Activated CD8-positive, alpha-beta T cell treated with anti-CD3 and anti-CD28 coated beads for 36 hours (primary cell): ENCODE results near the gene PDE1C. TPM values are rescaled to one million over a fixed set of nuclear protein-coding genes. Genes with fewer than 3 reads are reported as not detected.
"Not testable (repeated sequence)": the region's sequence is repeated elsewhere in the genome, so short reads cannot be mapped to it uniquely, and the experiment has no call there.

Experiments
- ATAC-seq: fragments of 200-7000 bp; cut with Tn5 transposase; one replicate; pipeline ENCODE4 v1.10.0; 2021; ENCODE audit warnings: mild to moderate bottlenecking, moderate library complexity
- CTCF ChIA-PET: fragments of 350-600 bp; sonication (Branson Sonifier 250); formaldehyde crosslinking; loops from one replicate; lab custom pipeline; 2021; ENCODE audit warnings: antibody characterized with exemption; lab: Charles Lee
- POLR2A ChIA-PET: fragments of 350-600 bp; sonication (Branson Sonifier 250); formaldehyde crosslinking; loops from one replicate; lab custom pipeline; 2021; ENCODE audit warnings: antibody characterized with exemption; lab: Charles Lee
- DNase-seq: peaks from one replicate; pipeline ENCODE4 v3.0.0-alpha.2; 2020
- H3K27ac Mint-ChIP-seq: one replicate; pipeline ENCODE4 v1.8.0; 2021; ENCODE audit warnings: mild to moderate bottlenecking, mixed read lengths
- H3K27me3 Mint-ChIP-seq: one replicate; pipeline ENCODE4 v1.8.0; 2021; ENCODE audit warnings: mixed read lengths
- H3K36me3 Mint-ChIP-seq: one replicate; pipeline ENCODE4 v1.8.0; 2021; ENCODE audit warnings: low read depth, mixed read lengths
- H3K4me1 Mint-ChIP-seq: one replicate; pipeline ENCODE4 v1.8.0; 2021; ENCODE audit warnings: low read depth, mixed read lengths
- H3K4me3 Mint-ChIP-seq: one replicate; pipeline ENCODE4 v1.8.0; 2021; ENCODE audit warnings: mild to moderate bottlenecking, moderate library complexity, mixed read lengths
- H3K9me3 Mint-ChIP-seq: one replicate; pipeline ENCODE4 v1.8.0; 2021; ENCODE audit warnings: mixed read lengths
- CTCF ChIP-seq: fragments of 200-600 bp; IDR thresholded peaks from one replicate; pipeline ENCODE4 v1.8.0; 2022; ENCODE audit warnings: antibody characterized with exemption, mild to moderate bottlenecking
- intact Hi-C: fragments of 100-400 bp; cut with micrococcal nuclease; formaldehyde crosslinking; loops from one replicate; pipeline ENCODE4 v1.10.0; 2022
- total RNA-seq, 2 experiments: library from RNA; stranded (reverse); gene quantifications; one replicate each; pipeline ENCODE4 v1.2.3, GENCODE V29; 2021

Gene PDE1C
- total RNA-seq, 2 experiments from 2014 or later = not detected

DNA sequence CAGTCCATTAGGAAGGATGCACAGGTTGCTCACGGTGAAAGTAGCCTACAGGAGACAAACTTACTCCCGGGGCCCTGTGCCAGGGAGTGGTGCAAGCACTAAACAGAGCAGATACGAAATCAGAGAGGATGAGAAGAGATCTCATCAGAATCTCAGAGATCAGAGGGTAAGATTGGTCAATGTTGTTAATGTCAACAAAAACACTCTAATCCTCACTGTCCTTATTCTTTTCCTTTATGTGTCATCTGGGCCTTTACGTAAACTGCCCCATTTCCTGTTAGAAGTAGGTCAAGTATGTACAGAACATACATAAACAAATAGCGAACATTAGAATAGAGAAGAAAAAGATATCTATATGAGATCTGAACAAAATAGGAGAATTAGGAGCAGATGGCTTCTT is 220.1 kb downstream of the PDE1C start:
- ChIA-PET POLR2A (no interaction called here), CTCF (no interaction called here)
- peaks cover 2% of the 10 kb centered on the region for H3K9me3 Mint-ChIP-seq

DNA sequence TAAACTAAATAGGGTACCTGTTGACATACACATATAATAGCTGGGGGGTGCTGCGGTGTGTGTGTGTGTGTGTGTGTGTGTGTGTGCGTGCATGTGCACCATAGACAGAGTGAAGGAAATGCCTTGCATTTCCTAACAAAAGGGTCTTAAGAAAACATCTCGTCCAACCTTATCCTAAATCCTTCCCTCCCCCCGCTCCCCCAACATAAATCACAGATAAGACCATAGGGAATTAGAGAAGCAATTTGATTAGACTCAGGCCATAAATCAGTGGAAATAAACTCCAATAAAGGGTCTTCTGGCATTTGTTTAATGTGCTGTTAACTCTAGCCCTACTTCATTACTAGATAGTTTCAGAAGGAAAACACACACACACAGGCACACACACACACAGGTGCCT is 234.7 kb downstream of the PDE1C start:
- no peaks in the 10 kb centered on the region for H3K36me3 Mint-ChIP-seq
- DNase-seq (no peak), ATAC-seq (no peak)
- no peak overlapping the region for H3K4me3 Mint-ChIP-seq
- POLR2A ChIA-PET = no interaction called here
- intact Hi-C loops = no loop called here
- TF ChIP-seq CTCF = no peak
- H3K27ac Mint-ChIP-seq = no peak overlapping the region
- H3K27me3 Mint-ChIP-seq = no peaks in the 10 kb centered on the region
- no peaks in the 10 kb centered on the region for H3K4me1 Mint-ChIP-seq
- H3K9me3 Mint-ChIP-seq = peaks cover 2% of the 10 kb centered on the region
- CTCF ChIA-PET = no interaction called here

More for the DNA sequence above, 220.1 kb downstream of the PDE1C start:
- ATAC-seq = no peak
- Mint-ChIP-seq H3K4me1 (no peaks in the 10 kb centered on the region), H3K27ac (no peak overlapping the region), H3K27me3 (no peaks in the 10 kb centered on the region), H3K4me3 (no peak overlapping the region), H3K36me3 (no peaks in the 10 kb centered on the region)
- no peak for TF ChIP-seq CTCF
- no peak for DNase-seq
- intact Hi-C loops = no loop called here

- DNase-seq, H3K36me3 Mint-ChIP-seq, H3K27me3 Mint-ChIP-seq, intact Hi-C loops, H3K4me3 Mint-ChIP-seq, ATAC-seq, CTCF ChIA-PET, H3K4me1 Mint-ChIP-seq, H3K27ac Mint-ChIP-seq, H3K9me3 Mint-ChIP-seq, POLR2A ChIA-PET: not testable (repeated sequence)
Measured at GRCh38 chr7:31833625-31834024, 236.6 kb downstream of the PDE1C start.

DNA sequence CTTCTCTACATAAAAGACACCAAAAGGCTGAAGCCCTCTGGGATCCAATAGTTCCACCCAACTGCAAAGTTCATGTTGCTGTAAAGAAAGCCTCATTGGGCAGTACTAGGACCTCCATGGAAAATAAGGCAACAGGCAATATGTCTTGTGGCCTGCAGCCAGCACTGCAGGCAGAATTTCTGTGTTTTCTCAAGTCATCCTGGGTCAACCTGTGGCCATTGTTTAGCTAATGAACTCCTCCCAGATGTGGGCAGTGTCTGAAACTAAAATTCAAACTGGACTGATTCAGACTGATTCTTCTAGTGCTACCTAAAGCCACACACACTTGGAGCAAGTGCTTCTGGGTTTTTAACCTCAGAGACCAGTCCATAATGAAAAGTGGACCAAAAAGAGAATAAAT is 241.7 kb downstream of the PDE1C start:
- peaks cover 2% of the 10 kb centered on the region for H3K9me3 Mint-ChIP-seq
- ChIA-PET POLR2A (no interaction called here), CTCF (no interaction called here)
- no peaks in the 10 kb centered on the region for H3K27me3 Mint-ChIP-seq
- no peak for DNase-seq
- no peaks in the 10 kb centered on the region for H3K36me3 Mint-ChIP-seq
- H3K4me3 Mint-ChIP-seq = no peak overlapping the region
- ATAC-seq = no peak
- H3K27ac Mint-ChIP-seq = no peak overlapping the region
- intact Hi-C loops = no loop called here
- no peaks in the 10 kb centered on the region for H3K4me1 Mint-ChIP-seq
- no peak for TF ChIP-seq CTCF

GRCh38 chr7:31825576-31825975 is 244.6 kb downstream of the PDE1C start:
- no peaks in the 10 kb centered on the region for H3K36me3 Mint-ChIP-seq
- POLR2A ChIA-PET = no interaction called here
- ATAC-seq (no peak), DNase-seq (no peak)
- H3K27ac Mint-ChIP-seq = no peak overlapping the region
- intact Hi-C loops = no loop called here
- TF ChIP-seq CTCF = no peak
- no peaks in the 10 kb centered on the region for H3K27me3 Mint-ChIP-seq
- H3K4me1 Mint-ChIP-seq = no peaks in the 10 kb centered on the region
- no peak overlapping the region for H3K4me3 Mint-ChIP-seq
- CTCF ChIA-PET = no interaction called here
- H3K9me3 Mint-ChIP-seq = peaks cover 2% of the 10 kb centered on the region

DNA sequence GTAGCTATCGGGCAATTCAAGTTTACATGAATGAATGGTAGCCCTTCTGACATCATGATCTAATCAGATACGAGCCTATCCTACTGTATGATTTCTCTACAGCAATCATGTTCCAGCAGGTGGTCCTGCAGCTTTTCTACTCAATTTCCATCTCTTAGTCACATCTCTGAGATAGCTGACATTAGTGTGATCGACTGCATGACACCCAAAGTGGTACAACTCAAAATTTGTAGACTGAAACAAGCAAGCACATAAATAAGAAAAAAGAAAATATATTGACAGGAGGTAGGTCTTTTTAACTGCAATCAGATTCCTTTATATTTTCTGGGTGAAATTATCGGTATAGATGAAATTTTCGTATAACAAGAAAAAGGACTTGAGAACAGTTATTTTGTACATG is 251.2 kb downstream of the PDE1C start:
- no peak for TF ChIP-seq CTCF
- Mint-ChIP-seq H3K36me3 (no peaks in the 10 kb centered on the region), H3K27ac (no peak overlapping the region), H3K4me1 (no peaks in the 10 kb centered on the region), H3K9me3 (peaks cover 3% of the 10 kb centered on the region), H3K4me3 (no peak overlapping the region), H3K27me3 (no peaks in the 10 kb centered on the region)
- POLR2A ChIA-PET = no interaction called here
- intact Hi-C loops = no loop called here
- no peak for DNase-seq
- no peak for ATAC-seq
- CTCF ChIA-PET = no interaction called here
